ENCODE results near the gene FCRL3.

DNA sequence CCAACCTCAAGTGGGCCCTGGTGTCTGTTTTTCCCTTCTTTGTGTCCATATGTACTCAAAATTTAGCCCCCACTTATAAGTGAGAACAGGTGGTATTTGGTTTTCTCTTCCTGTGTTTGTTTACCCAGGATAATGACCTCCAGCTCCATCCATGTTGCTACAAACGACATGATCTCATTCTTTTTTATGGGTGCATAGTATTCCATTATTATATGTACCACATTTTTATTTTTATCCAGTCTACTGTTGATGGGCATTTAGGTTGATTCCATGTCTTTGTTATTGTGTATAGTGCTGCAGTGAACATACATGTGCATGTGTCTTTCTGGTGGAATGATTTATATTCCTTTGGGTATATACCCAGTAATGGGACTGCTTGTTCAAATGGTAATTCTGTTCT lies 27.6 kb downstream of the FCRL3 start:
- TF ChIP-seq EZH2 (conservative IDR thresholded peaks at IDR 0.05; ENCODE audit: low read depth, low read length) (no peak), ZNF740 (CRISPR knock-in tag; IDR thresholded peaks at IDR 0.05) (no peak), UBTF (CRISPR knock-in tag; IDR thresholded peaks at IDR 0.05) (no peak), JUND (CRISPR knock-in tag; IDR thresholded peaks at IDR 0.05) (no peak), TCF7 (IDR thresholded peaks at IDR 0.05; ENCODE audit: low read depth) (no peak), MAX (IDR thresholded peaks at IDR 0.05) (no peak), AGO2 (optimal IDR thresholded peaks at IDR 0.05; ENCODE audit: low read depth, low read length) (no peak), PREB (CRISPR knock-in tag; IDR thresholded peaks at IDR 0.05) (no peak)
- TF ChIP-seq, protein P1, sequence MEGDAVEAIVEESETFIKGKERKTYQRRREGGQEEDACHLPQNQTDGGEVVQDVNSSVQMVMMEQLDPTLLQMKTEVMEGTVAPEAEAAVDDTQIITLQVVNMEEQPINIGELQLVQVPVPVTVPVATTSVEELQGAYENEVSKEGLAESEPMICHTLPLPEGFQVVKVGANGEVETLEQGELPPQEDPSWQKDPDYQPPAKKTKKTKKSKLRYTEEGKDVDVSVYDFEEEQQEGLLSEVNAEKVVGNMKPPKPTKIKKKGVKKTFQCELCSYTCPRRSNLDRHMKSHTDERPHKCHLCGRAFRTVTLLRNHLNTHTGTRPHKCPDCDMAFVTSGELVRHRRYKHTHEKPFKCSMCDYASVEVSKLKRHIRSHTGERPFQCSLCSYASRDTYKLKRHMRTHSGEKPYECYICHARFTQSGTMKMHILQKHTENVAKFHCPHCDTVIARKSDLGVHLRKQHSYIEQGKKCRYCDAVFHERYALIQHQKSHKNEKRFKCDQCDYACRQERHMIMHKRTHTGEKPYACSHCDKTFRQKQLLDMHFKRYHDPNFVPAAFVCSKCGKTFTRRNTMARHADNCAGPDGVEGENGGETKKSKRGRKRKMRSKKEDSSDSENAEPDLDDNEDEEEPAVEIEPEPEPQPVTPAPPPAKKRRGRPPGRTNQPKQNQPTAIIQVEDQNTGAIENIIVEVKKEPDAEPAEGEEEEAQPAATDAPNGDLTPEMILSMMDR (CRISPR knock-in tag; IDR thresholded peaks at IDR 0.05), result no peak

Measured in HepG2 (cell line).